Stimulated activated CD8-positive, alpha-beta memory T cell treated with anti-CD3 and anti-CD28 coated beads, Interleukin-12 subunit alpha, Interleukin-12 subunit beta, amount 100 ng/mL, for 4 hours (primary cell): Measurements from ENCODE around the gene S1PR3.

ENCODE experiments used
- DNase-seq: peaks from one replicate; pipeline ENCODE4 v3.0.0-alpha.2; 2020; ENCODE audit warnings: low read depth

Gene S1PR3

GRCh38 chr9:88993327-88993726, 2.1 kb downstream of the S1PR3 start:
- no peak for DNase-seq

GRCh38 chr9:88993871-88994460, 2.7 kb downstream of the S1PR3 start:
- no peak for DNase-seq

GRCh38 chr9:88994469-88995199, 3.4 kb downstream of the S1PR3 start:
- DNase-seq: no peak

- DNase-seq: no peak
Observed at GRCh38 chr9:88995200-88995577, 3.9 kb downstream of the S1PR3 start.

GRCh38 chr9:88995627-88996026, 4.4 kb downstream of the S1PR3 start:
- no peak for DNase-seq

GRCh38 chr9:88996046-88996920, 5.0 kb downstream of the S1PR3 start:
- no peak for DNase-seq

- DNase-seq: no peak
Observed at GRCh38 chr9:88996921-88997235, 5.6 kb downstream of the S1PR3 start.

- no peak for DNase-seq
Observed at GRCh38 chr9:88997646-88998045, 6.4 kb downstream of the S1PR3 start.

GRCh38 chr9:88998503-88998902, 7.2 kb downstream of the S1PR3 start:
- DNase-seq: no peak

- no peak for DNase-seq
Observed at GRCh38 chr9:88998911-88999310, 7.6 kb downstream of the S1PR3 start.

- no peak for DNase-seq
Observed at GRCh38 chr9:89000371-89000781, 9.1 kb downstream of the S1PR3 start.

- DNase-seq: peak; percentile 19
Observed at GRCh38 chr9:89000973-89001916, 10.0 kb downstream of the S1PR3 start.

GRCh38 chr9:89001917-89002540, 10.8 kb downstream of the S1PR3 start:
- DNase-seq: no peak

GRCh38 chr9:89002987-89003386, 11.7 kb downstream of the S1PR3 start:
- DNase-seq: no peak

GRCh38 chr9:89005323-89005722, 14.1 kb downstream of the S1PR3 start:
- no peak for DNase-seq

- no peak for DNase-seq
Observed at GRCh38 chr9:89006267-89006666, 15.0 kb downstream of the S1PR3 start.

- no peak for DNase-seq
Observed at GRCh38 chr9:89006996-89007967, 16.0 kb downstream of the S1PR3 start.

- DNase-seq: no peak
Observed at GRCh38 chr9:89008055-89008743, 16.9 kb downstream of the S1PR3 start.

GRCh38 chr9:89008744-89009545, 17.7 kb downstream of the S1PR3 start:
- no peak for DNase-seq
